NCI-H1694 (cell line): ENCODE data around the gene FBLN7.

Experiments
- DNase-seq: peaks from one replicate; lab custom pipeline; 2025; lab: John Stamatoyannopoulos, UW

FBLN7 gene

GRCh38 chr2:112157472-112157871, 19.3 kb downstream of the FBLN7 start:
- DNase-seq: no peak

- no peak for DNase-seq
These were observed 21.3 kb downstream of the FBLN7 start for GRCh38 chr2:112159454-112159921.

GRCh38 chr2:112160283-112161250, 22.4 kb downstream of the FBLN7 start:
- no peak for DNase-seq

GRCh38 chr2:112161431-112162145, 23.4 kb downstream of the FBLN7 start:
- no peak for DNase-seq

GRCh38 chr2:112162341-112162740, 24.2 kb downstream of the FBLN7 start:
- no peak for DNase-seq

- DNase-seq: no peak
These were observed 24.8 kb downstream of the FBLN7 start for GRCh38 chr2:112162956-112163355.

- DNase-seq: no peak
These were observed 25.4 kb downstream of the FBLN7 start for GRCh38 chr2:112163541-112163981.

GRCh38 chr2:112164876-112165275, 26.7 kb downstream of the FBLN7 start:
- DNase-seq: no peak

GRCh38 chr2:112165296-112165695, 27.1 kb downstream of the FBLN7 start:
- no peak for DNase-seq

- no peak for DNase-seq
These were observed 28.8 kb downstream of the FBLN7 start for GRCh38 chr2:112166806-112167499.

GRCh38 chr2:112168422-112169124, 30.4 kb downstream of the FBLN7 start:
- no peak for DNase-seq

GRCh38 chr2:112170495-112170894, 32.3 kb downstream of the FBLN7 start:
- DNase-seq: no peak

- DNase-seq: no peak
These were observed 35.6 kb downstream of the FBLN7 start for GRCh38 chr2:112173646-112174319.

- DNase-seq: no peak
These were observed 36.2 kb downstream of the FBLN7 start for GRCh38 chr2:112174383-112174782.

GRCh38 chr2:112175333-112175732, 37.1 kb downstream of the FBLN7 start:
- DNase-seq: no peak

GRCh38 chr2:112175958-112176573, 37.9 kb downstream of the FBLN7 start:
- no peak for DNase-seq

- no peak for DNase-seq
These were observed 43.5 kb downstream of the FBLN7 start for GRCh38 chr2:112181571-112182290.

GRCh38 chr2:112182581-112183034, 44.4 kb downstream of the FBLN7 start:
- no peak for DNase-seq

- DNase-seq: no peak
These were observed 45.3 kb downstream of the FBLN7 start for GRCh38 chr2:112183327-112184025.
